Colonic mucosa (tissue), 4 donors: ENCODE results near the gene OR4D11. TPM values are rescaled to one million over a fixed set of nuclear protein-coding genes. Genes with fewer than 3 reads are reported as not detected.
"Not testable (repeated sequence)": the region's sequence is repeated elsewhere in the genome, so short reads cannot be mapped to it uniquely, and the experiment has no call there.

ENCODE experiments used
- DNase-seq: peaks from one replicate; pipeline ENCODE4 v3.0.0-alpha.2; 2020
- H3K27ac ChIP-seq: fragments of 200-600 bp; one replicate; pipeline ENCODE4 v1.8.0; 2021
- H3K27me3 ChIP-seq: fragments of 200-600 bp; one replicate; pipeline ENCODE4 v1.8.0; 2021
- H3K36me3 ChIP-seq: fragments of 200-600 bp; one replicate; pipeline ENCODE4 v1.8.0; 2021
- H3K4me1 ChIP-seq: fragments of 200-600 bp; one replicate; pipeline ENCODE4 v1.8.0; 2021; ENCODE audit warnings: mild to moderate bottlenecking
- H3K4me3 ChIP-seq: fragments of 200-600 bp; one replicate; pipeline ENCODE4 v1.8.0; 2021
- H3K9ac ChIP-seq, 2 donors: one replicate each; pipeline ENCODE4 v1.7.0; 2013; ENCODE audit warnings: control low read depth in 2 of 2, low read depth in 2 of 2, low read length in 2 of 2
- H3K9me3 ChIP-seq: fragments of 200-600 bp; one replicate; pipeline ENCODE4 v1.8.0; 2021
- intact Hi-C: fragments of 100-400 bp; cut with DNase I; formaldehyde crosslinking; loops from one replicate; pipeline ENCODE4 v1.14.1; 2022
- total RNA-seq, 2 donors: library from RNA; stranded (reverse); fragmentation: NEBNext Ultra II Directional in 1 of 2; extraction: Animal tissue kit (Norgen Biotek cat#: 25700) in 1 of 2; gene quantifications; one replicate each; pipeline ENCODE4 v1.2.1, GENCODE V29; 2021
- TF ChIP-seq, protein P1 (sequence below): fragments of 200-600 bp; IDR thresholded peaks from one replicate; pipeline ENCODE4 v1.8.0; 2022; ENCODE audit warnings: antibody characterized with exemption, mild to moderate bottlenecking
- donor health status: healthy.
- donor health status: DM: no; HTN: no; CAD: no.
- donor health status: DM: no; HTN: no; CAD: no.

OR4D11 gene
- total RNA-seq, 2 donors from 2014 or later, result not detected

GRCh38 chr11:59534676-59535075, 31.3 kb downstream of the OR4D11 start:
- H3K36me3 ChIP-seq, result no peaks in the 10 kb centered on the region
- H3K27me3 ChIP-seq, result no peaks in the 10 kb centered on the region
- no peaks in the 10 kb centered on the region for H3K4me1 ChIP-seq
- no peak overlapping the region for H3K9ac ChIP-seq
- no peak overlapping the region for H3K4me3 ChIP-seq
- DNase-seq, result no peak
- no peaks in the 10 kb centered on the region for H3K9me3 ChIP-seq
- H3K27ac ChIP-seq, result no peak overlapping the region
- TF ChIP-seq, protein P1, sequence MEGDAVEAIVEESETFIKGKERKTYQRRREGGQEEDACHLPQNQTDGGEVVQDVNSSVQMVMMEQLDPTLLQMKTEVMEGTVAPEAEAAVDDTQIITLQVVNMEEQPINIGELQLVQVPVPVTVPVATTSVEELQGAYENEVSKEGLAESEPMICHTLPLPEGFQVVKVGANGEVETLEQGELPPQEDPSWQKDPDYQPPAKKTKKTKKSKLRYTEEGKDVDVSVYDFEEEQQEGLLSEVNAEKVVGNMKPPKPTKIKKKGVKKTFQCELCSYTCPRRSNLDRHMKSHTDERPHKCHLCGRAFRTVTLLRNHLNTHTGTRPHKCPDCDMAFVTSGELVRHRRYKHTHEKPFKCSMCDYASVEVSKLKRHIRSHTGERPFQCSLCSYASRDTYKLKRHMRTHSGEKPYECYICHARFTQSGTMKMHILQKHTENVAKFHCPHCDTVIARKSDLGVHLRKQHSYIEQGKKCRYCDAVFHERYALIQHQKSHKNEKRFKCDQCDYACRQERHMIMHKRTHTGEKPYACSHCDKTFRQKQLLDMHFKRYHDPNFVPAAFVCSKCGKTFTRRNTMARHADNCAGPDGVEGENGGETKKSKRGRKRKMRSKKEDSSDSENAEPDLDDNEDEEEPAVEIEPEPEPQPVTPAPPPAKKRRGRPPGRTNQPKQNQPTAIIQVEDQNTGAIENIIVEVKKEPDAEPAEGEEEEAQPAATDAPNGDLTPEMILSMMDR, result no peak
- intact Hi-C loops, result loop anchor here (5.0 to 10.0 kb wide), 2 partner anchors 143 to 270 kb away; no protein-coding TSS in a partner anchor

DNA sequence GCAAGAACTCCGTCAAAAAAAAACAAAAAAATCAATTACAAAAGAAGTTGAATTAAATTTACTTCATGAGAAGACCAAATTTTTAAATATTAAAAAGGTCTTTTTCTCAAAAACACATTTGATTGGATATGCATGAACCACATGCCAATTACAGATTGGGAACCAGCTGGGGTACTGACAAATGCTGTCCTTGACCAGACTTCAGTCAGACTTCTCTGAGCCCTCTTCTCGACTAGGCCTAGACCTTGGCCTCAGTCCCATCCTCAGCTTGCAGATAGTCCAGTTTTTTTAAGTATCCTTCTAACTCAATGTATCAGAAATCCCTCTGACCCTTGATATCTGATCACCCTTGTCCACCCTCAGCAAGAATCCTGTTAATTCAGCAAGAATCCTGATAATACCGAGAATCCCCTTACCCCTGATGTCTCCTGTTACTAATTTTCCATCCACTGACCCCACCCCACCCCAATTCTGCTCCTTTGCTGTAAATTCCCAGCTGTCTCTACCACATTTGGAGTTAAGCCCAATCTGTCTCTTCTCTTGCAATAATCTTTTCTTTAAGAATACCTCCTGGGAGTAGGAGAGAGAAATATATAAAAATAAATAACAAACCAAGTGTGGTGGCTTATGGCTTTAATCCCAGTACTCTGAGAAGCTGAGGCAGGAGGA, 38.9 kb downstream of the OR4D11 start:
- no peaks in the 10 kb centered on the region for H3K27me3 ChIP-seq

DNA sequence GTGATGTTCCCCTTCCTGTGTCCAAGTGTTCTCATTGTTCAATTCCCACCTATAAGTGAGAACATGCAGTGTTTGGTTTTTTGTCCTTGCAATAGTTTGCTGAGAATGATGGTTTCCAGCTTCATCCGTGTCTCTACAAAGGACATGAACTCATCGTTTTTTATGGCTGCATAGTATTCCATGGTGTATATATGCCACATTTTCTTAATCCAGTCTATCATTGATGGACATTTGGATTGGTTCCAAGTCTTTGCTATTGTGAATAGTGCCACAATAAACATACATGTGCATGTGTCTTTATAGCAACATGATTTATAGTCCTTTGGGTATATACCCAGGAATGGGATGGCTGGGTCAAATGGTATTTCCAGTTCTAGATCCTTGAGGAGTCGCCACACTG, 40.3 kb downstream of the OR4D11 start:
- H3K9ac ChIP-seq, intact Hi-C loops, H3K27ac ChIP-seq, H3K36me3 ChIP-seq, H3K4me1 ChIP-seq, H3K9me3 ChIP-seq, H3K4me3 ChIP-seq, DNase-seq, H3K27me3 ChIP-seq: not testable (repeated sequence)

More for the DNA sequence above, 38.9 kb downstream of the OR4D11 start:
- Histone ChIP-seq H3K9ac (no peak overlapping the region), H3K27ac (no peak overlapping the region), H3K36me3 (no peaks in the 10 kb centered on the region), H3K9me3 (no peaks in the 10 kb centered on the region), H3K4me3 (no peak overlapping the region), H3K4me1 (no peaks in the 10 kb centered on the region)
- DNase-seq, result no peak
- intact Hi-C loops, result no loop called here
- TF ChIP-seq, protein P1, result no peak

DNA sequence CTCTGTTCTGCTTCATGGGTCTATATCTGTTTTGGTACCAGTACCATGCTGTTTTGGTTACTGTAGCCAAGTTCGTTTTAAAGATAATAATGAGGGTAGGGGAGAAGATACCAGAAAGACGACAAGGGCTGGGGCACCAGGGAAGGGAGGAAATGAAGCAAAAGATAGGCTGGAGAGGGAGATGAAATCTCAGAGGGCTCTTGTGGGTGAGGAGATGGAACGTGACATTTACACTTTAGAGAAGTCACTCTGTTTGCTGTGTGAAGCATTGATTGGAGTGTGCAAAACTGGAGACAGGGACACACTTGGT, 41.4 kb downstream of the OR4D11 start:
- Histone ChIP-seq H3K4me1 (no peaks in the 10 kb centered on the region), H3K4me3 (no peak overlapping the region), H3K9me3 (no peaks in the 10 kb centered on the region), H3K36me3 (no peaks in the 10 kb centered on the region), H3K27ac (no peak overlapping the region), H3K9ac (no peak overlapping the region), H3K27me3 (no peaks in the 10 kb centered on the region)
- intact Hi-C loops, result no loop called here
- TF ChIP-seq, protein P1, result no peak
- no peak for DNase-seq

- Histone ChIP-seq H3K4me1 (no peaks in the 10 kb centered on the region), H3K4me3 (no peak overlapping the region), H3K9ac (no peak overlapping the region), H3K27me3 (no peaks in the 10 kb centered on the region), H3K36me3 (no peaks in the 10 kb centered on the region), H3K27ac (no peak overlapping the region), H3K9me3 (no peaks in the 10 kb centered on the region)
- DNase-seq, result no peak
- TF ChIP-seq, protein P1, result no peak
- intact Hi-C loops, result no loop called here
Observed at GRCh38 chr11:59545179-59546020, 42.0 kb downstream of the OR4D11 start.

GRCh38 chr11:59547605-59548308, 44.4 kb downstream of the OR4D11 start:
- H3K4me3 ChIP-seq, H3K4me1 ChIP-seq, H3K27me3 ChIP-seq, intact Hi-C loops, H3K9me3 ChIP-seq, H3K36me3 ChIP-seq, DNase-seq, H3K27ac ChIP-seq, H3K9ac ChIP-seq: not testable (repeated sequence)
